Dermis lymphatic vessel endothelial cell (primary cell): ENCODE data around the gene TMEM255B. TPM values are rescaled to one million over a fixed set of nuclear protein-coding genes. Genes with fewer than 3 reads are reported as not detected.

Experiments used
- total RNA-seq: library from RNA; depleted of rRNA; stranded (reverse); fragments of >200 nt; gene quantifications from 2 replicates; pipeline ENCODE4 v1.2.1, GENCODE V29; 2014

Gene TMEM255B
- total RNA-seq: 47.4 and 49.2 TPM in 2 replicates

GRCh38 chr13:113758651-113759524, at the start of gene TMEM255B:
Gene TMEM255B, plus strand, starts transcription at chr13:113759226. Its CDS starts 44 bp downstream, at chr13:113759270.

GRCh38 chr13:113863524-113864272, 104.7 kb downstream of the TMEM255B start, which contains the start of gene GAS6:
Gene GAS6, minus strand, starts transcription at chr13:113864076. Its CDS starts 156 bp downstream, at chr13:113863920.

Other genes starting within 250 kb of the TMEM255B start
- 36.7 and 40.0 TPM in 2 replicates for gene TFDP1, start 174.5 kb upstream of the TMEM255B start, total RNA-seq
- 0.11 TPM in 1 of 2 replicates, not detected in the other for gene ATP4B, start 101.0 kb upstream of the TMEM255B start, total RNA-seq
- gene GRK1, start 92.0 kb upstream of the TMEM255B start, total RNA-seq: not detected in 2 replicates
- 70.7 and 84.1 TPM in 2 replicates for gene GAS6, start 104.8 kb downstream of the TMEM255B start, total RNA-seq
- gene C13orf46, start 214.8 kb downstream of the TMEM255B start, total RNA-seq: under 0.01 TPM in 2 replicates